Right renal pelvis (tissue), 4 donors: Measurements from ENCODE around the gene NSG1. TPM values are rescaled to one million over a fixed set of nuclear protein-coding genes. Genes with fewer than 3 reads are reported as not detected.

ENCODE experiments used
- DNase-seq, 4 donors: peaks; one replicate each; pipeline ENCODE4 v3.0.0-alpha.2; 2013; ENCODE audit warnings: low read depth in 4 of 4, low spot score in 3 of 4, missing footprints in 1 of 4
- polyA plus RNA-seq, 4 donors: library from polyadenylated mRNA; unstranded; fragments of 120-200 nt; gene quantifications; one replicate each; pipeline ENCODE4 v1.2.1, GENCODE V29; 2013; ENCODE audit not compliant: insufficient read length in 4 of 4

Gene NSG1
- polyA plus RNA-seq, 4 donors = 4.3 to 6.6 (median 5.1) TPM

DNA sequence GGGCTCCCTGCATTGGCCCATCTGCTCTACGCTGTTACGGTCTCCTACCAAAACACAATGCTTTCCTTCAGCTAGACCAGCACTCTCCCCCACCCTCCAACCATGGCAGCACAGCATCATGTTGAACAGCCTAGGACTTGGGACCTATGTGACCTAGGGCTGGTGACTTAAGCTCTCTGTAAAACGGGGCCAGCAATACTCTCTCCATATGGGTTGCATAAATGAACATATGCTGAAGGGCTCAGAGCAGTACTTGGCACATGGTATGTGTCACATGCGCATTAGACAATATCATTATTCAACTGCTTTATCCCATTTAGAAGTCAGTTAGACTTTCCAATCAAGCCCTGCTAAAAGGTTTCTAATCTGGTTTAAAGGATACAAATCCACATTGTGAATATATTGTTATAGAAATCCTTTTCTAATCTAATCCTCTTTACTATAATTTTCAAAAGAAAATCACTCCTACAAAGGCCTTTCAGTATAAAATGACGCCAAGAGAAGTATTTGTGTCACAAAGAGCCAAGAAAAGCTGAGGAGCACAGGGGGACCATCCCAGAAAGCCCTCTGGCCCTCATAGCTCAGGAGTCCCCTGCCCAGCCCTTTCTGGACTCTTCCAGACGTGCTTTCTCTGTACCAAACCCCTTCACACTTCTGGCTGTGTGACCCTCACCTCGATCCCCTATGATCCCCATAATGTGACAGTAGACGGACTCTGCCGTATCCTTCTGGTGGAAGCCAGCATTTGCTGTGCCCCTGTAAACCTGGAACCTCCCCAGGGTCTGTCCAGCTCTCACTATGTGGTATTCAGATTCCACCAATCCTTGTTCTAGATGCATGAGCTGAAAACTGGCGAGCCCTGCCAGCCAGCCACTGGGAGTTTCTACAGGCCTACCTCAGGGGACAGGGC lies 42.3 kb downstream of the NSG1 start:
- no peak for DNase-seq

DNA sequence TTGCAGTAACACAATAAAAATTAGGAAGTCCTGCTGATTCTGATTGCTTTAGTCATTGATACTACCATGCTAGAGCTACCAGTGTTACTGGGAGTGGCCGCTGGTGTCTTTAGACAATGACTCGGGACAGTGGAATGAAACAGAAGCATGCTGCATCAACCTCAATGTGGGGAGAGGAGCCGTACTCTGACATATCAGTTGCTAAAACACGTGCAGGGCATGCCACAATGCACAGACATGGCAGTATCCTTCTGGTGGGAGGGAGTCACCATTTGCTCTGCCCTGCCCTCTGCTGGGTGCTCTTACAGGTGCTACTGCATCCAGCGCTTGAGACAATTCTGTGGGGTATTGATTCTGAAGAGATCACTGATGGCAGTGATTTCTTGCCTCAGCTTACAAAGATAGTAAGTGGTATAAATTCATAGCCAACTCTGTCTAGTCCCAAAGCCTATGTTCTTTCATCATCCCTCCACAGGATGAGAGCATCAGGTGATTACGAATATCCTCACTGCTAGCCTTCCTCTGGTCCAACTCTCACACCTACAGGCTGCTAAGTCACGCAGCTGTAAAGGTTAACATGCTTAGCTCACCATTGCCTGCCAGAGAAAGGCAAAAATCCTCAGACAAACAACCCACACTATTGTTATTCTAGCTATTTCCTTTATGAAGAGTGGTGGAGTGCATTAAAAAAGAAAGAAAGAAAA lies 43.7 kb downstream of the NSG1 start:
- no peak for DNase-seq

DNA sequence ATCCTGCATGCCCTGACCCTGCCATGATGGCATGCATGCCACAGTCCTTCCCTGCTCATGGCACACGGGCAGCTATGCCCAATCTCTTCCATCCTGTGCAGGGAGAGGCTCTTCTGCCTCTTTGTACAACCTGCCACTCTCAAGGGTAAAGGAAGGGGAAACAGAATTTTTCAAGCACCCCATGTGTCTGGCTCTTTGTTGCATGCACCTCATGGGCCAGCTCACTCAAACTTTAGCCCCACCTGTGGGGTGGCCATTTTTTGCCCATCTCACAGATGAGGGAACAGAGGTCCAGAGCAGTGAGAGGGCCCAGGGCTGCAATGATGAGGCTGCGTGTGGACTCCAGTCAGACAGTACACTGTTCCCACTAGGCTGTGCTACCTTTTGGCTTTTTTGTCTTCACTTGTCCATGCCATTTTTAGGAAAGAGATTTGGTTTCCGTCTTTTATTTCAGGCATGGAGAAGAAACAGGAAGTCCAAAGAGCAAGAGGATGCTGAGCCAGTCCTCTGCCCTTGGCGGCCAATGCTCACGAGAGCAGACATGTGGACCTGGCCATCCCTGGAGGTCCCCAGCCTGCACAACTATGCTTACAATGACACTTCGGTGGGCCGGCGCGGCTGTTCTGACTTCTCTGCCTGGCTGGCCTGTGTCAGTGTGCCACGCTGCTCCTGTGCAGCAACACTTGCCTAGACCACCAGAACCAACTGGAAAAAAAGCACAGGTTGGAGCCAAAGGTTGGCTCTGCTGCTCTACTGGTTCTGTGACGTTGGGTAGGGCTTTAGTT lies 45.6 kb downstream of the NSG1 start:
- DNase-seq = no peak

DNA sequence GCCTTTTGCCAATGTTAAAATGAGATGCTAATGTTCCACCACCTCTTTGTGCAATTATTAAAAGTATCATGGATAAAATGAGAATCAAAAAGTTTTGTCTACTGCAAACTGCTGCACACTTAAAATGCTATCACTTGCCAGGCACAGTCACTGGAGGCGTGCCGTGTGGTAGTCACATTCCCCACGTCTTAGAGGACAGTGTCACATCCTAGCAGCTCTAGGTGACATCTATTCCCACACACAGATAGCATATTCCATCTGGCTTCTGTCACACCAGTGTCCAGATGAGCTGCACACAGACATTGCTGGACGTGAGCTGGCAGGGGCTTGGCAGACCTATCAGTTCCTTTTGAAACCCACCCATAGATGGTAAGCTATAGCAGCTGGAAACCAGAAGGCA lies 47.0 kb downstream of the NSG1 start:
- DNase-seq = no peak

DNA sequence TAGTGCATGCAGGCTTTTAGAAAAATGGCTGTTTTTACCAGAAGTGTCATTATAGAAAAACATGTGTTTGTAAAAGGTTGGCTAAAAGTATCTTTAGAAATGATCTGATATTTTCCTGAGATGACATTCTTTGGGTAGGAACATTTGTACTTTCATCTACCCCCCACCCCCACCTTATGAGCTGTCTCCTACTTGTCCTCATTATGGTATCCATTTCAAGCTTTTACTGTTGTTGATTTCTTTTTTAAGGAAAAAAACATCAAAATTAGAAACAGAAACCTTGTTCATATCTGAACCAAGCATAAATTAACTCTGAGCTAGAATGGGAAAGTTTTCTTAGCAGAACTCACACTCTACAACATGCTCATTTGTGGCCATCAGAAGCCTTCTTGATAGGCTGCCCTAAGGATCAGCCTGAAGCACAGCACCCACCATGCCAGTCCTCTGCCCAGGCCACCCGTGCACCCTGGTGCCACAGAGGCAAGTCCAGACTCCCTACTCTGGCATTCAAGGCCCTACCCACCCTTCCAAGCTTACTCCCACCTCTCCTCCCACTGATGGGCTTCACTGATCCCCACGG lies 49.4 kb downstream of the NSG1 start:
- DNase-seq = no peak

DNA sequence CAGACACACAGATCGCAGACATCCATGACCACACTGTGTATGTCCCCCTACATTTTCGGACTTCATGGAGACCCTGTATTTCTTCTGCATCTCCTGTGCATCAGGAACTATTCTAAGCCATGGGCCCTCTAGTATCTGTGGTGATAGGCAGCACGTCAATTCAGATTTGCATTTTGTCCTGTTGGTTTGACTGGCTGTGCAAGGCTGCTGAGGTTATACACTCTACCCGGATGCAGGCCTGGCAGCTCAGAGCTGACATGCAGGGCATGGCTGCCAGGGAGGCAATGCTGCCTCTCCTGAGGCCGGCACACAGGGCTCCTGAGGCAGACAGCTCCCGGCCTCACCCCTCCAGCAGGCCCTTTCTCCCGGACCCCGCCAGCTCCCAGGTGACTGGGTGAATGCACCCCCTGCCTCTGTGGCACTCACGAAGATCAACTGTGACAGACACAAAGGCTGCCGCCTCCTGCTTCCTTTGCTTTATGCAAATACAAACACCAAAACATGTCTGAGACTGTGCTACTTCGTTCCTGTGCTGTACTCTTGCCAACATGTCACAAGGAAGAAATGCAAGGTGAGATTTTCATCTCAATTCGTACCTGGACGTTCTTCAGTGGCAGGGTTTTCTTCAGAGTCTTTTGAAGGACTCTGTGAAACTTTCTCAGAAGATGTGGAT lies 51.0 kb downstream of the NSG1 start:
- no peak for DNase-seq

DNA sequence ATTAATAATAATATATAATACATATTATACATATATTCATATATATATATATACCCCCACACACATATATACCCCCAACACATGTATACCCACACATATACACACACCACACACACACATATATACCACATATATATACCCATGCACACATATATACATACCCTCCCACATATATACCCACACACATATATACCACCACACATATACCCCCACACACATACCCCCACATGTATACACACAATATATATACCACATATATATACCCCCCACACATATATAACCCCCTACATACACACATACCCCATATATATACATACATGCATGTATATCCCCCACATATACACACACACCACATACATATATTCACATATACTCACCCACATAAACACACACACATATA lies 52.0 kb downstream of the NSG1 start:
- no peak for DNase-seq

DNA sequence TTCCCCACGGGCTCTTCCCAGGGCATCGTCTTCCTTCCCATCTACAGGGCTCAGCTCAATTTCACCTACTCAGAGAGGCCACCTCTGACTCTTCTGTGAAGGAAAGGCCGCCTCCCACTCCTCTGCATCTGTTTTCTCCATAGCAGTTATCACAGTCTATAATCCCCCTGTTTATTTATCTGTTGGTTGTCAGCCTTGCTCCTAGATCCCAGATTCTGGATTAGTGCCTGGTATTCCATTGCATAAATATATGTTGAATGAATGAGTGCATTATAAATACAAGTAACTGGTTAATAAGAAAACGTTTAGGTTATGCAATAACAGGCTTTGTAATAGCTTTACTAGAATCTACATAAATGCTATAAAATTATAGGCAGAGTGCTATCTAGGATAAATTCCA lies 52.9 kb downstream of the NSG1 start:
- no peak for DNase-seq

DNA sequence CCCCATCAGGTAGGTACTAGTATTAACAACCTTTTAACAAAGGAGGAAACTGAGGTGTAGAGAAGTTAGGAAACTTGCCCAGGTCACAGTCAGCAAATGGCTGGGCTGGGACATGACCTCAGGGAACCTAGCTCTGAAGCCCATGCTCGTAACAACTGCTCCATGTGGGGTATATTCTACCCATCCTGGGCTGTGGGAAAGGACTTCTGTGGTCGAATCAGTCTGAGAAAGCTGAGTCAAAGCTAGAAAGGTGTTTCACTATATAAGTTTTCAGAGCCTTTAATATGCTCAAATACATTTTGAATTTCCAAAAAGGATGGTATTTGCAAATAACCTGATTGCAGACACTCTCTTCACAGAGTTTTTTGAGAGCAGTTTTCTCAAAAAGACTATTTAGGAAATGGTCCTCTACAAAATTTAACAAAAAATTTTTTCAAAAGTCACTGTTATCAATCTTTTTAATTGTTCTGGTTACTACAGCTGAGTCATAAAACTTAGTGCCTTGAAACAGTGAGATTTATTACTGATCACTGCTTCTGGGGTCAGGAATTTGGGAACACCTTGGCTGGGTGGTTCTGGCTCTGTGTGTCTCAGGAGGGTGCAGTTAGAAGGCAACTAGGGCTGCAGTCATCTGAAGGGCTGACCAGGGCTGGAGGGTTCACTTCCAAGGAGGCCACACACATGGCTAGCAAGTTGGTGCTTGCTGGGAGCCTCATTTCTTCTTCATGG lies 53.6 kb downstream of the NSG1 start:
- no peak for DNase-seq

DNA sequence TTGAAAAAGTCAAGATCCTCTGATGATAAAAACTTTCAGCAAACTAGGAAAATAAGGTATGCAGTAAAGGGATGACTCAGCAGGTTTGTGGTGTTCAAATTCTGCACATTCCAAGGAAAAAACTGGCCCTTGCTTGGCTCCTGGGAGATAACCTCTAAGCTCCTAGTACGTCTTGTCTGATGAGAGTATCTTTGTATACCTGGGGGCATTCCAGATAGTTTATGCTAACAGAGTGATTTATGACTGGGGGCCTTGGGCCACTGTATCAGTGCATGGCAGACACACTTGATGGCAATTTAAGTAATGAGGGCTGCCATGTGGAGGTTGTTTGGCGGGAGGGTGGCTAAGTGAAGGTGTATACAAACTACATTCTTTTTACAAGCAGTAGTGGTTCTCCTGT lies 56.9 kb downstream of the NSG1 start:
- DNase-seq = no peak

DNA sequence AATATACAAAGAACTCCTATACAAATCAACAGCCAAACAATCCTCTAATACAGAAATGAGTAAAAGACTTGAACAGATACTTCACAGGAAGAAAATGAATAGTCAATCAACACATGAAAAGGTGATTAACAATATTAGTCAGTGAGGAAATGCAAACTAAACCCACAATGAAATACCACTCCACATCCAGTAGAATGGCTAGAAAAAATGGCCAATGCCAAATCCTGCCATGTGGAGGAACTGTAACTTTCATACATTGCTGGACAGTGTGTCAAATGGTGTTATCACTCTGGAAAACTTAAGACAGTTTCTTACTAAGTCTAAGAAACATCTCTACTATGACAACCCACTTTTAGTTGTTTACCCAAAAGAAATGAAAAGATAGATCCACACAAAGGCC lies 59.5 kb downstream of the NSG1 start:
- DNase-seq = no peak

DNA sequence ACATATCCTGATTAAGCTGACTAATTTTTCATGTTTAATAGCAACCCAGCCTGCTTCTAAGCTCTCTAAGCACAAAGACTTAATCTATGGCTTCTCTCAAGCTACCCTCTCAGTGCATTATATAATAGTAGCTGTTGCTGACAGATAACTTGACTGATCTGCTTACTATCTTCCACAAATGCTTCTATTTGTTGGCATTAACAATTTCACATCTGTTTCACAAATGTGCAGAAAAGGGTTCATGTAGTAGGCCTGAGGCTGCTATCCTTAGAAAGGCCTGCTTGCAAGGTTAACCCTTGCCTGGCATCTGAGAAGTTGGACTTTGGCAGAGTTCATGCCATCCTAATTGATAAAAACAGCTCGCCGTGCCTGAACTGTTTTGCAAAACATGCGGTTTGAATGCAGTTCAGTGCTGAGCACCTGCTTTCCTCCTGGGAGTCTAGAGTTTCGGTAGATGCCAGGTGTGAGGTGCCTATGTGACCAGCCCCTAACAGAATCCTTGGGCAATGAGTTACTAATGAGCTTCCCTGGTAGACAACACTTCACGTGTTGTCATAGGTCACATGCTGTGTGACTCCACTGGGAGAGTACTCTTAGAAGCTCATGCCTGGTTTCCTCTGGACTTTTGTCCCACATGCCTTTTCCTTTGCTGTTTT lies 68.4 kb downstream of the NSG1 start:
- DNase-seq = no peak

DNA sequence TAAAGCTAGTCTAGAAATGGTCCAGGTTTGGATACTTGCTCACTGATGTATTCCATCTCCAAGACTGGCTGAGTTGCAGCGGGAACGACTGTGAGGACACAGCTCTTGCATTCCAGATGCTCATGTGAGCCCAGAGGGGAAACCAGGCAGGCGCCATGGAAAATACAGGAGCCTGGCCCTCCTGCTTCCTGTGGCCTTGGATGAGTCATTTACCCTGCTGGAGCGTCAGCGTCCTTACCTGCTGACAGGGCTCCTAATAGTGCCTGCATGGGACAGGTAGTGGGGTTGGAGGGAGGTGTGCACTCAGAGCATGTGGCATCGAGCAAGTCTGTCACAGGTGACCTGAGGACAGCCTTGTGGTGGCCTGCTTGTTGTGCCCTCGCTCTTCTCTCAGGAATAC lies 69.4 kb downstream of the NSG1 start:
- no peak for DNase-seq

DNA sequence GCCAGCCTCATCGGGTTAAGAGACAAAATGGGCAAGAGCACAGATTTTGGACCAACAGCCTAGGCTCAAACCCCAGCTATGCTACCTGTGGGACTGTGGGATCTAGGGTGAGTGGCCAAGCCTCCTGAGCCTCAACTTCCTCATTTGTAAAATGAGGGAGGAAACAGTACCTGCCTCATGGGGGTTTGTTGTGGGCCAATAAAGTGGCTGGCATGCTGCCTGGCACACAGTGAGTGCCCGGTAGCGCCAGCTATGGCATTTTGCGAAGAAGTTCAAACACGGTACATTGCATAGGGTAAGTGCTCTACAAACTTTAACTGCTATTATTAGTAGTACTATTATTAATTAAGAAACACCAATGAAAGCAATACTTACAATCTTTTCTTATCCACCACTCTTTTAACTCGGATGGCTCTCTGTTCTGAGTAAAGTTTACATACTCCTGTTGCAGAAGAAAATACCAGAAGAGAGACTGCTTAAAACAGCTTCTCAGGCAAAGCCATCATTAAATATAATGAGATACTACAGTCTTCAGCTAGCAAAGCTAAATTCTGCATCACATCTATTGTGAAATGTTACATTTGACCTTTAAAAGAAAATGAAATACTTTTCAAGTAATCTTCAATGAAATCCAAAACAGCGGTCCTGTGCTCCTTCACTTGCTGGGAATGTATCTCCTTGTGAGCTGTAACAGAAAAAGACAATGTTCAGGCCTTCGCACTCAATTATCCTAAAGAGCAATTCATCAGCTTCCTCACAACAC lies 70.1 kb downstream of the NSG1 start:
- no peak for DNase-seq

DNA sequence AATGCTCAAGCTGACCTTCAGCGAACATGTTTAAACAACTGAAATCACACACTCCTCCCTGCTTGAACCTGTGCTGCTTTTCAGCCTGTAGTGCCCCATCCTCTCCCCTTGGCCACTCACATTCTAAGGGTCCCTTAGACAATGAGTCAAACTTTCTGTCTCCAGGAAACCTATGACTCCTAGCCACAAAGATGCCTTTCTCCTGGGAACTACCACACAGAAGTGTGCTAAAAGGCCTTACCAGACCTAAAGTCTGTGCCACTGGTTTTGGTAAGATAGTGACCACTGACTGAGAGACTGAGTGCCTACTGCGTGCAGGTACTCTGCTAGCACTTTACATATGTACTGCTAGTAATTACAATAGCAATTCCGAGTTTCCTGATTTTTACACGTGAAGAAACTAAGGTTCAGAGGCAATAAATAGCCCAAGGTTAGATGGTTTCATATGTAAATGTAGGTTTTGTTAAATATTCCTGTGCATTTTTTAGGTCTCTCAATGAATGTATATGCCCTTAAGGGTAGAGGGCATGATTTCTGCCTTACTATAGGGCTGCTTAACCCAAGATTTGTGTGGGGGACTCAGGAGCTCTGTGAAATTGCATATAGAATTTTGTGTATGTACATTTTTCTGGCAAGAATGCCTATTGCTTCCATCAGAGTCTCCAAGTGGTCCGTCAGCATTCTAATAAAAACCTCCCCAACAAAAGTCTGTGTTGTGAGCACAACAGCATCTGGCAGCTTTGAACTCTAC lies 71.1 kb downstream of the NSG1 start:
- no peak for DNase-seq

DNA sequence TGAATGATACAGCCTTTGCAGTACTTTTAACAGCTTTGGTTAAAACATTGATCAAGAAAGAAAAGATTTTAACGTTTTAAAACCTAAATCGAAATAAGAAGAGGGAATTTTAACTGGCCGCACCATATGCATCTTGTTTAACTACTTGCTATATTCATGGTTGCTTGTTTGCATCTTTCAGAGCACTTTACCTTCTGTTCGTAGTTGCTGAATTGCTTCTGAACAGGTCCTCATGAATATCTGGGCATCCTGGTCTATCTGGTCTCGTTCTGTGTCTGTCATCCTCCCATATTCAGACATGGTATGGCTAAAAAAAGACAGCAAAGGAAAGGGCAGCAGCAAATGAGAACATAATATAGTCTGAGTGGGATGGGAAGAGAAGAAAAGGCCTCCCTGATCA lies 72.3 kb downstream of the NSG1 start:
- no peak for DNase-seq

DNA sequence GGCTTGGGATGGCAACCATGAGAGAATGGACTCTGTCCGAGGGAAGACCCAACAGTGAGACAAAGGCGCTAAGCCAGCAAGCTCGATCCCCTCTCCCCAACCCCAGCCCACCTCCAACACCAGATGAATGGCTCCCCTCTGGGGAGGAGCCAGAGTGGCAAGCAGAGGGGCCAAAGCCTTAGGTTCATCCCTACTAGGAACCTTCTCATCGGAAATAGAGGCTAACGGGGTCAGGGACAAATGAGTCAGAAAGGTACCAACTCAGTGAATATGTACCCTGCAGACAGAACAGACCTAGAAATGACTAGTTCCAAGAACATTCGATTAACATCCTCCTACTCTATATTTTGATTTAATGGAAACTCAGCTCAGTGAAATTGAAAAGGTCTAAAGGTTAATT lies 73.9 kb downstream of the NSG1 start:
- no peak for DNase-seq

DNA sequence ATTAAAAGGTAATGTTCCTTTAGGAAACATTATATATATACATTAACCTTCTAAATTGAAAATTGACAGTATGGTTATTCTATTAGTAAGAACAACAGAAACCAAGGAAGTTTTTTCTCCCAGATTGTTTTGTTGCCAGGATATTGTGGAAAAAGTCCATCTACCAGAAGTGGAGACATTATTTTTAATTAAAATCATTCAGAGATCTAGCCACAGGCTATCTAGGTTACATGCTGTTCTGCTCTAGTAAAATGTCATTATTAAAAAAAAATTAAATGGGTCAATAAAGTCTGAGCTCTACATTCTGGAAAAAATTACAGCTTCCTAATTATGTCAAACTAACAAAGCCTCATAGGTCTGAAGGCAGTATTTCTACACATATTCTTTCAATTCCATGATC lies 74.3 kb downstream of the NSG1 start:
- no peak for DNase-seq
